NCI-H524 treated with DMSO at 0.1 percent for 48 hours (cell line): ENCODE measurements around the gene EEF1AKMT2.

Experiments
- DNase-seq: peaks from one replicate; lab custom pipeline; 2025; lab: John Stamatoyannopoulos, UW

EEF1AKMT2 gene

GRCh38 chr10:124721330-124722045 lies 70.2 kb downstream of the EEF1AKMT2 start:
- DNase-seq: no peak

GRCh38 chr10:124719213-124719851 lies 72.4 kb downstream of the EEF1AKMT2 start:
- no peak for DNase-seq

- DNase-seq: no peak
Measured at GRCh38 chr10:124717911-124718741, 73.6 kb downstream of the EEF1AKMT2 start.

GRCh38 chr10:124717041-124717757 lies 74.5 kb downstream of the EEF1AKMT2 start:
- DNase-seq: no peak

GRCh38 chr10:124716369-124716768 lies 75.3 kb downstream of the EEF1AKMT2 start:
- no peak for DNase-seq

- no peak for DNase-seq
Measured at GRCh38 chr10:124715439-124715838, 76.2 kb downstream of the EEF1AKMT2 start.

GRCh38 chr10:124713679-124714255 lies 77.9 kb downstream of the EEF1AKMT2 start:
- DNase-seq: no peak

GRCh38 chr10:124712704-124713407 lies 78.8 kb downstream of the EEF1AKMT2 start:
- DNase-seq: no peak

- DNase-seq: no peak
Measured at GRCh38 chr10:124711145-124711544, 80.5 kb downstream of the EEF1AKMT2 start.

- no peak for DNase-seq
Measured at GRCh38 chr10:124710266-124710881, 81.3 kb downstream of the EEF1AKMT2 start.

GRCh38 chr10:124709861-124710260 lies 81.8 kb downstream of the EEF1AKMT2 start:
- no peak for DNase-seq

- DNase-seq: no peak
Measured at GRCh38 chr10:124708922-124709520, 82.7 kb downstream of the EEF1AKMT2 start.

GRCh38 chr10:124708246-124708779 lies 83.4 kb downstream of the EEF1AKMT2 start:
- DNase-seq: no peak
